ENCODE data around the gene PTPRJ. TPM values are rescaled to one million over a fixed set of nuclear protein-coding genes. Genes with fewer than 3 reads are reported as not detected.
A peak's percentile ranks its signal among the peaks of the same experiment; 100 is the strongest.

The PTPRJ gene
- total RNA-seq, 6 experiments from 2014 or later, result 15.7 to 20.8 (median 19.2) TPM

- no peak for TF ChIP-seq CTCF (IDR thresholded peaks at IDR 0.05)
- peak overlapping the region; percentile 78; the same call in 1 of the 2 replicates for H3K27ac Mint-ChIP-seq
- H3K36me3 Mint-ChIP-seq (ENCODE audit: low read depth), result peaks cover 5% of the 10 kb centered on the region; the same call in 1 of the 2 replicates
- peaks cover 59% of the 10 kb centered on the region for H3K4me1 Mint-ChIP-seq (ENCODE audit: low read depth)
- no peak for DNase-seq
- peak overlapping the region; percentile 31; the same call in 1 of the 2 replicates for H3K4me3 Mint-ChIP-seq
- no peaks in the 10 kb centered on the region for H3K9me3 Mint-ChIP-seq
- no peaks in the 10 kb centered on the region for H3K27me3 Mint-ChIP-seq (ENCODE audit: insufficient read depth)
Observed at GRCh38 chr11:48005136-48005535, 24.8 kb downstream of the PTPRJ start.

GRCh38 chr11:48005831-48006270, 25.5 kb downstream of the PTPRJ start:
- Mint-ChIP-seq H3K27me3 (ENCODE audit: insufficient read depth) (no peaks in the 10 kb centered on the region), H3K9me3 (no peaks in the 10 kb centered on the region), H3K4me3 (peak overlapping the region; percentile 67), H3K27ac (peak overlapping the region; percentile 78), H3K36me3 (ENCODE audit: low read depth) (peaks cover 5% of the 10 kb centered on the region; the same call in 1 of the 2 replicates), H3K4me1 (ENCODE audit: low read depth) (peaks cover 56% of the 10 kb centered on the region)
- no peak for TF ChIP-seq CTCF (IDR thresholded peaks at IDR 0.05)
- DNase-seq, result no peak

- DNase-seq, result peak; percentile 64
- Mint-ChIP-seq H3K27me3 (ENCODE audit: insufficient read depth) (no peaks in the 10 kb centered on the region), H3K9me3 (no peaks in the 10 kb centered on the region)
Observed at GRCh38 chr11:48006301-48006992, 26.1 kb downstream of the PTPRJ start.

GRCh38 chr11:48007677-48008076, 27.3 kb downstream of the PTPRJ start:
- TF ChIP-seq CTCF (IDR thresholded peaks at IDR 0.05), result no peak
- Mint-ChIP-seq H3K36me3 (ENCODE audit: low read depth) (peaks cover 5% of the 10 kb centered on the region; the same call in 1 of the 2 replicates), H3K4me1 (ENCODE audit: low read depth) (peaks cover 58% of the 10 kb centered on the region), H3K4me3 (no peak overlapping the region), H3K27me3 (ENCODE audit: insufficient read depth) (no peaks in the 10 kb centered on the region; the same call in 1 of the 2 replicates), H3K9me3 (no peaks in the 10 kb centered on the region), H3K27ac (peak overlapping the region; percentile 78; the same call in 1 of the 2 replicates)
- no peak for DNase-seq

More at GRCh38 chr11:48006301-48006992, 26.1 kb downstream of the PTPRJ start:
- Mint-ChIP-seq H3K4me1 (ENCODE audit: low read depth) (peaks cover 54% of the 10 kb centered on the region), H3K4me3 (peak overlapping the region; percentile 67), H3K36me3 (ENCODE audit: low read depth) (peaks cover 5% of the 10 kb centered on the region; the same call in 1 of the 2 replicates), H3K27ac (peak overlapping the region; percentile 78)
- no peak for TF ChIP-seq CTCF (IDR thresholded peaks at IDR 0.05)

GRCh38 chr11:48008951-48009270, 28.6 kb downstream of the PTPRJ start:
- Mint-ChIP-seq H3K27ac (no peak overlapping the region), H3K4me1 (ENCODE audit: low read depth) (peaks cover 69% of the 10 kb centered on the region), H3K4me3 (no peak overlapping the region), H3K36me3 (ENCODE audit: low read depth) (peaks cover 5% of the 10 kb centered on the region; the same call in 1 of the 2 replicates), H3K9me3 (no peaks in the 10 kb centered on the region), H3K27me3 (ENCODE audit: insufficient read depth) (no peaks in the 10 kb centered on the region; the same call in 1 of the 2 replicates)
- TF ChIP-seq CTCF (IDR thresholded peaks at IDR 0.05), result no peak
- DNase-seq, result no peak

Measured in HFFc6 (cell line).